HG02870 (cell line): ENCODE measurements around the gene UNC5C.

Experiments used
- ATAC-seq: cut with Tn5 transposase; IDR thresholded peaks from one replicate; pipeline ENCODE4 v1.9.1; 2021; ENCODE audit warnings: mild to moderate bottlenecking, moderate library complexity; ENCODE audit not compliant: unreplicated experiment

The UNC5C gene

GRCh38 chr4:95546866-95547714, 1.7 kb downstream of the UNC5C start:
- ATAC-seq, result no peak

- ATAC-seq, result no peak
Measured at GRCh38 chr4:95546221-95546620, 2.6 kb downstream of the UNC5C start.

GRCh38 chr4:95545546-95545945, 3.2 kb downstream of the UNC5C start:
- no peak for ATAC-seq

- ATAC-seq, result no peak
Measured at GRCh38 chr4:95544113-95545103, 4.4 kb downstream of the UNC5C start.

GRCh38 chr4:95541889-95542607, 6.7 kb downstream of the UNC5C start:
- ATAC-seq, result peak; percentile 61

- ATAC-seq, result no peak
Measured at GRCh38 chr4:95541094-95541493, 7.7 kb downstream of the UNC5C start.

- no peak for ATAC-seq
Measured at GRCh38 chr4:95540227-95540626, 8.5 kb downstream of the UNC5C start.

- ATAC-seq, result no peak
Measured at GRCh38 chr4:95539106-95539505, 9.7 kb downstream of the UNC5C start.

GRCh38 chr4:95537863-95538488, 10.8 kb downstream of the UNC5C start:
- ATAC-seq, result no peak

GRCh38 chr4:95537191-95537590, 11.6 kb downstream of the UNC5C start:
- no peak for ATAC-seq

- ATAC-seq, result no peak
Measured at GRCh38 chr4:95536650-95537049, 12.1 kb downstream of the UNC5C start.

- no peak for ATAC-seq
Measured at GRCh38 chr4:95535180-95535579, 13.6 kb downstream of the UNC5C start.

GRCh38 chr4:95534032-95534431, 14.7 kb downstream of the UNC5C start:
- no peak for ATAC-seq

GRCh38 chr4:95533254-95533653, 15.5 kb downstream of the UNC5C start:
- no peak for ATAC-seq

- no peak for ATAC-seq
Measured at GRCh38 chr4:95532305-95532704, 16.5 kb downstream of the UNC5C start.

- ATAC-seq, result no peak
Measured at GRCh38 chr4:95531141-95531540, 17.6 kb downstream of the UNC5C start.

GRCh38 chr4:95529946-95530345, 18.8 kb downstream of the UNC5C start:
- no peak for ATAC-seq

- ATAC-seq, result no peak
Measured at GRCh38 chr4:95528388-95528948, 20.3 kb downstream of the UNC5C start.

GRCh38 chr4:95526075-95526474, 22.7 kb downstream of the UNC5C start:
- ATAC-seq, result no peak

GRCh38 chr4:95524729-95525128, 24.0 kb downstream of the UNC5C start:
- no peak for ATAC-seq
